NCI-H69 (cell line): ENCODE data around the gene PTCRA.
"Not testable (repeated sequence)": the region's sequence is repeated elsewhere in the genome, so short reads cannot be mapped to it uniquely, and the experiment has no call there.

Experiments
- DNase-seq: peaks from one replicate; lab custom pipeline; 2025; lab: John Stamatoyannopoulos, UW

Gene PTCRA

GRCh38 chr6:42915732-42916131 lies at the start of gene PTCRA:
TSS of gene PTCRA (plus strand) at chr6:42916053. CDS start at chr6:42916070, 17 bp downstream.
- DNase-seq = no peak

GRCh38 chr6:42870145-42870936 lies 45.5 kb upstream of the PTCRA start:
- DNase-seq = no peak

- no peak for DNase-seq
Observed at GRCh38 chr6:42871711-42872110, 44.1 kb upstream of the PTCRA start.

- DNase-seq = no peak
Observed at GRCh38 chr6:42873313-42873712, 42.5 kb upstream of the PTCRA start.

- DNase-seq = no peak
Observed at GRCh38 chr6:42877695-42878094, 38.2 kb upstream of the PTCRA start.

- peak; percentile 95 for DNase-seq
Observed at GRCh38 chr6:42879372-42880239, 36.2 kb upstream of the PTCRA start, which contains the start of gene RPL7L1. TSS of gene RPL7L1 (plus strand) at chr6:42879616. CDS start at chr6:42879911, 295 bp downstream.

GRCh38 chr6:42880240-42880817 lies 35.5 kb upstream of the PTCRA start:
- DNase-seq = not testable (repeated sequence)

GRCh38 chr6:42880871-42881270 lies 35.0 kb upstream of the PTCRA start:
- DNase-seq = not testable (repeated sequence)

- DNase-seq = no peak
Observed at GRCh38 chr6:42885702-42886101, 30.2 kb upstream of the PTCRA start.

- DNase-seq = not testable (repeated sequence)
Observed at GRCh38 chr6:42888201-42888600, 27.7 kb upstream of the PTCRA start.

- peak; percentile 66 for DNase-seq
Observed at GRCh38 chr6:42889815-42890214, 26.0 kb upstream of the PTCRA start.

GRCh38 chr6:42890311-42891198 lies 25.3 kb upstream of the PTCRA start:
- DNase-seq = peak; percentile 99

- no peak for DNase-seq
Observed at GRCh38 chr6:42891199-42891722, 24.6 kb upstream of the PTCRA start.

GRCh38 chr6:42894041-42894828 lies 21.6 kb upstream of the PTCRA start:
- DNase-seq = not testable (repeated sequence)

- peak; percentile 98 for DNase-seq
Observed at GRCh38 chr6:42896178-42896719, 19.6 kb upstream of the PTCRA start.

GRCh38 chr6:42898891-42899361 lies 16.9 kb upstream of the PTCRA start:
- peak; percentile 92 for DNase-seq

- DNase-seq = peak; percentile 81
Observed at GRCh38 chr6:42899871-42900270, 16.0 kb upstream of the PTCRA start.

GRCh38 chr6:42901538-42901957 lies 14.3 kb upstream of the PTCRA start:
- peak; percentile 90 for DNase-seq

- not testable (repeated sequence) for DNase-seq
Observed at GRCh38 chr6:42902429-42903263, 13.2 kb upstream of the PTCRA start.
